GM12878 (cell line): ENCODE data around the gene SFXN1. TPM values are rescaled to one million over a fixed set of nuclear protein-coding genes. Genes with fewer than 3 reads are reported as not detected.

Experiments
- ATAC-seq: fragments of 200-7000 bp; cut with Tn5 transposase; 3 replicates; pipeline ENCODE4 v1.9.1; 2020; ENCODE audit warnings: mild to moderate bottlenecking, moderate library complexity
- BruUV-seq: library from RNA; stranded (reverse); fragments of 400-500 nt; replicated peaks from 2 replicates; lab custom pipeline; 2021; lab: Mats Ljungman, UMichigan
- CTCF ChIA-PET: fragments of 300-600 bp; sonication (Branson Sonifier 250); formaldehyde crosslinking; extraction: SDS; loops from one replicate; lab custom pipeline; 2021; ENCODE audit warnings: inconsistent platforms; lab: Yijun Ruan, JAX
- POLR2A ChIA-PET: fragments of 350-600 bp; formaldehyde crosslinking; extraction: SDS; loops from one replicate; lab custom pipeline; 2021; ENCODE audit warnings: inconsistent platforms; lab: Charles Lee
- RAD21 ChIA-PET: fragments of 300-600 bp; sonication (Branson Sonifier 250); formaldehyde crosslinking; loops from one replicate; lab custom pipeline; 2023; ENCODE audit warnings: antibody characterized with exemption; ENCODE audit not compliant: unreplicated experiment; lab: Charles Lee
- SMC1A ChIA-PET: fragments of 300-600 bp; sonication (Branson Sonifier 250); formaldehyde crosslinking; loops from one replicate; lab custom pipeline; 2023; ENCODE audit not compliant: unreplicated experiment, uncharacterized antibody; lab: Charles Lee
- DNase-seq: peaks from one replicate; pipeline ENCODE4 v3.0.0-alpha.2; 2011; ENCODE audit warnings: low read depth, low spot score
- FAIRE-seq: peaks from 3 replicates; lab custom pipeline; 2011; peaks lifted over from hg19 to GRCh38; lab: Jason Lieb, UNC
- H2AFZ ChIP-seq: 2 replicates; pipeline ENCODE4 v1.6.0; 2011; ENCODE audit warnings: low read depth, low read length, control low read depth; ENCODE audit not compliant: control insufficient read depth
- H3K27ac ChIP-seq: 2 replicates; pipeline ENCODE4 v1.5.1; 2011; ENCODE audit warnings: control low read depth; ENCODE audit not compliant: control insufficient read depth, insufficient read depth
- H3K27me3 ChIP-seq, 2 experiments: replicated peaks in 1 of 2; 2 replicates each; pipeline versions ENCODE4 v1.6.0 to v1.6.1; 2011; ENCODE audit warnings: low read length in 1 of 2; ENCODE audit not compliant: control insufficient read depth in 2 of 2, insufficient read depth in 2 of 2
- H3K36me3 ChIP-seq, 2 experiments: 2 replicates each; pipeline ENCODE4 v1.5.1; 2011; ENCODE audit warnings: low read length in 1 of 2; ENCODE audit not compliant: control insufficient read depth in 2 of 2, insufficient read depth in 2 of 2
- H3K4me1 ChIP-seq: 2 replicates; pipeline ENCODE4 v1.6.1; 2011; ENCODE audit warnings: mild to moderate bottlenecking, low read length, moderate library complexity, mixed read lengths; ENCODE audit not compliant: control insufficient read depth, insufficient read depth
- H3K4me2 ChIP-seq: 2 replicates; pipeline ENCODE4 v1.6.0; 2011; ENCODE audit warnings: control low read depth; ENCODE audit not compliant: control insufficient read depth, insufficient read depth
- H3K4me3 ChIP-seq: fragments of 200-600 bp; sonication (generic); 2 replicates; pipeline ENCODE4 v1.5.1; 2016
- H3K79me2 ChIP-seq: 2 replicates; pipeline ENCODE4 v1.6.0; 2011; ENCODE audit warnings: low read length; ENCODE audit not compliant: control insufficient read depth, insufficient read depth
- H3K9ac ChIP-seq: 2 replicates; pipeline ENCODE4 v1.8.0; 2011; ENCODE audit warnings: low read length, control low read depth, mixed read lengths; ENCODE audit not compliant: control insufficient read depth, insufficient read depth
- H3K9me3 ChIP-seq: replicated peaks from 3 replicates; pipeline ENCODE4 v1.5.1; 2011; ENCODE audit warnings: mild to moderate bottlenecking, low read length; ENCODE audit not compliant: control insufficient read depth, insufficient read depth
- H4K20me1 ChIP-seq: 2 replicates; pipeline ENCODE4 v1.6.0; 2011; ENCODE audit not compliant: control insufficient read depth, insufficient read depth
- BHLHE40 ChIP-seq, 2 experiments: fragments of 450-650 bp in 1 of 2; IDR thresholded peaks; 2 replicates each; pipeline ENCODE4 v1.6.1; 2011 to 2017; ENCODE audit warnings: low read depth in 2 of 2, borderline replicate concordance in 1 of 2, improper control_type of control experiment in 1 of 2, low read length in 1 of 2, mild to moderate bottlenecking in 1 of 2
- CEBPB ChIP-seq, 2 experiments: fragments of 150-350 bp in 1 of 2; IDR thresholded peaks; 2 replicates each; pipeline ENCODE4 v1.6.1; 2012 to 2014; ENCODE audit warnings: low read depth in 2 of 2, low read length in 2 of 2, borderline replicate concordance in 1 of 2, inconsistent platforms in 1 of 2
- EZH2 ChIP-seq: IDR thresholded peaks from 2 replicates; pipeline ENCODE4 v1.6.1; 2012; ENCODE audit warnings: low read depth, mild to moderate bottlenecking, control low read depth, inconsistent platforms, low read length, borderline replicate concordance; ENCODE audit not compliant: control insufficient read depth
- GATAD2B ChIP-seq: fragments of 450-650 bp; conservative IDR thresholded peaks from 2 replicates; pipeline ENCODE4 v1.6.1; 2017; ENCODE audit warnings: low read depth, mild to moderate bottlenecking, moderate library complexity
- HDAC6 ChIP-seq: fragments of 200-600 bp; sonication (generic); IDR thresholded peaks from one replicate; pipeline ENCODE4 v1.8.0; 2017; ENCODE audit warnings: antibody characterized with exemption; ENCODE audit not compliant: unreplicated experiment
- KAT2A ChIP-seq: conservative IDR thresholded peaks from 2 replicates; pipeline ENCODE4 v1.6.1; 2011; ENCODE audit warnings: low read depth, low read length; ENCODE audit not compliant: control insufficient read depth
- MYC ChIP-seq: IDR thresholded peaks from 2 replicates; pipeline ENCODE4 v1.6.1; 2011; ENCODE audit warnings: mild to moderate bottlenecking, low read length, moderate library complexity, inconsistent platforms; ENCODE audit not compliant: insufficient read depth, insufficient replicate concordance, insufficient read length, severe bottlenecking
- RUNX3 ChIP-seq: IDR thresholded peaks from 2 replicates; pipeline ENCODE4 v1.6.1; 2012; ENCODE audit warnings: low read length, inconsistent platforms
- SMAD5 ChIP-seq: IDR thresholded peaks from 2 replicates; pipeline ENCODE4 v1.6.1; 2016; ENCODE audit warnings: antibody characterized with exemption, low read depth
- SMARCA5 ChIP-seq: fragments of 450-650 bp; IDR thresholded peaks from 2 replicates; pipeline ENCODE4 v1.6.1; 2017; ENCODE audit warnings: mild to moderate bottlenecking
- SREBF2 ChIP-seq: IDR thresholded peaks from 2 replicates; pipeline ENCODE4 v1.6.1; 2012; ENCODE audit warnings: mild to moderate bottlenecking, low read length
- ZNF622 ChIP-seq: fragments of 450-650 bp; IDR thresholded peaks from 2 replicates; pipeline ENCODE4 v1.6.1; 2017; ENCODE audit warnings: mild to moderate bottlenecking, inconsistent platforms
- WGBS: methylation state at CpG from one replicate; pipeline ENCODE4 v1.1.6; 2016; ENCODE audit warnings: low lambda C conversion rate; ENCODE audit not compliant: insufficient replicate concordance, insufficient coverage; ENCODE audit errors: missing lambda C conversion rate; 5-methylcytosine and 5-hydroxymethylcytosine counted together
- in situ Hi-C: fragments of 300-500 bp; cut with MboI; formaldehyde crosslinking; loops from 9 replicates; pipeline ENCODE4 v1.14.3; 2018; ENCODE audit warnings: mixed read lengths
- intact Hi-C: fragments of 100-400 bp; cut with micrococcal nuclease; formaldehyde crosslinking; loops from one replicate; pipeline ENCODE4 v1.14.2; 2022; ENCODE audit not compliant: unreplicated experiment
- polyA plus RNA-seq, 11 experiments: library from polyadenylated mRNA; depleted of rRNA in 4 of 11; unstranded in 6 of 11; stranded (reverse) in 5 of 11; fragments of >200 nt; fragmentation: Nextera tagmentation in 4 of 11; fragmentation: Illumina TruSeq in 1 of 11; extraction: Ambion mirVana in 4 of 11; extraction: Trizol in 1 of 11; gene quantifications; 1 replicate in 1 of 11; 2 replicates in 10 of 11; pipeline versions ENCODE4 v1.2.1 to v1.2.3, GENCODE V29; 2011 to 2016; ENCODE audit warnings: inconsistent platforms in 2 of 11, missing spikeins in 2 of 11, low read depth in 1 of 11
- total RNA-seq, 4 experiments: library from RNA; depleted of rRNA in 3 of 4; stranded (reverse); fragments of >200 nt in 3 of 4; fragmentation: Illumina TruSeq in 1 of 4; extraction: Trizol in 1 of 4; gene quantifications; 2 replicates each; pipeline versions ENCODE4 v1.2.1 to v1.2.3, GENCODE V29; 2013 to 2021
- TF ChIP-seq, protein P1 (sequence below): fragments of 450-650 bp; IDR thresholded peaks from 2 replicates; pipeline ENCODE4 v1.6.1; 2017; ENCODE audit warnings: mild to moderate bottlenecking
- TF ChIP-seq, protein P2 (sequence below): fragments of 450-650 bp; conservative IDR thresholded peaks from 2 replicates; pipeline ENCODE4 v1.6.1; 2017; ENCODE audit warnings: mild to moderate bottlenecking, moderate library complexity

SFXN1 gene
- total and polyA plus RNA-seq, 10 of the 15 experiments (the other 5 are each of a cell fraction or from before 2014, with no cell fraction given), result 18.0 to 248 (median 103) TPM

DNA sequence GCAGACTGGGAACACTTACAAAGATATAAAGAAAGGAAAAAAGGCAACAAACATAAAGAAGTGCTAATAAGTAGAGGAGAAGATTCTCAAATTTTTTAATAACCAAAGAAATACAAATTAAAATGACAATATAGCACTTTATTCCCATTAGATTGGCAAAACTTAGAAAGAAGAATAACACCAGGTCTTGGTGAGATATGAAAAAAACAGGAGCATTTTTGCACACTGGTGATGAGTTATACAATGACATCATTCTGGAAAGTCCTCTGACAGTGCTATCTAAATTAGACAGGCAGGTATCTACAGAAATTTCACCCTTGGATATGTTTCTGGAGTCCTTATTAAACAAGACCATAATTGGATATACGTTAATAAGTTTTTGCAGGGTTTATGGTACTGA, 9.5 kb upstream of the SFXN1 start:
- ChIA-PET CTCF (no interaction called here), POLR2A (no interaction called here), RAD21 (interaction anchor here (1.1 kb wide), 1 partner anchor 9 kb away, joined by 3 read pairs; the partner anchor contains the start of gene SFXN1), SMC1A (no interaction called here)
- Histone ChIP-seq H3K79me2 (no peaks in the 10 kb centered on the region), H4K20me1 (no peaks in the 10 kb centered on the region), H3K36me3 (no peaks in the 10 kb centered on the region), H3K4me1 (no peaks in the 10 kb centered on the region), H3K4me3 (no peak overlapping the region), H3K27ac (no peak overlapping the region), H3K27me3 (no peaks in the 10 kb centered on the region; a peak in 1 of 4 replicates), H3K9ac (no peak overlapping the region), H2AFZ (no peak overlapping the region), H3K9me3 (no peaks in the 10 kb centered on the region), H3K4me2 (no peak overlapping the region)
- intact Hi-C loops, result no loop called here
- FAIRE-seq, result no peak
- no peak for TF ChIP-seq GATAD2B
- no peak for TF ChIP-seq CEBPB (IDR thresholded peaks at IDR 0.05; ENCODE audit: borderline replicate concordance in 1 of 2, low read depth in 2 of 2, low read length in 2 of 2)
- no peak for TF ChIP-seq SREBF2
- TF ChIP-seq SMAD5, result no peak
- TF ChIP-seq RUNX3, result no peak
- no peak for TF ChIP-seq HDAC6
- TF ChIP-seq, protein P1, sequence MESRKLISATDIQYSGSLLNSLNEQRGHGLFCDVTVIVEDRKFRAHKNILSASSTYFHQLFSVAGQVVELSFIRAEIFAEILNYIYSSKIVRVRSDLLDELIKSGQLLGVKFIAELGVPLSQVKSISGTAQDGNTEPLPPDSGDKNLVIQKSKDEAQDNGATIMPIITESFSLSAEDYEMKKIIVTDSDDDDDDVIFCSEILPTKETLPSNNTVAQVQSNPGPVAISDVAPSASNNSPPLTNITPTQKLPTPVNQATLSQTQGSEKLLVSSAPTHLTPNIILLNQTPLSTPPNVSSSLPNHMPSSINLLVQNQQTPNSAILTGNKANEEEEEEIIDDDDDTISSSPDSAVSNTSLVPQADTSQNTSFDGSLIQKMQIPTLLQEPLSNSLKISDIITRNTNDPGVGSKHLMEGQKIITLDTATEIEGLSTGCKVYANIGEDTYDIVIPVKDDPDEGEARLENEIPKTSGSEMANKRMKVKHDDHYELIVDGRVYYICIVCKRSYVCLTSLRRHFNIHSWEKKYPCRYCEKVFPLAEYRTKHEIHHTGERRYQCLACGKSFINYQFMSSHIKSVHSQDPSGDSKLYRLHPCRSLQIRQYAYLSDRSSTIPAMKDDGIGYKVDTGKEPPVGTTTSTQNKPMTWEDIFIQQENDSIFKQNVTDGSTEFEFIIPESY, result no peak
- no peak for TF ChIP-seq EZH2
- TF ChIP-seq, protein P2, sequence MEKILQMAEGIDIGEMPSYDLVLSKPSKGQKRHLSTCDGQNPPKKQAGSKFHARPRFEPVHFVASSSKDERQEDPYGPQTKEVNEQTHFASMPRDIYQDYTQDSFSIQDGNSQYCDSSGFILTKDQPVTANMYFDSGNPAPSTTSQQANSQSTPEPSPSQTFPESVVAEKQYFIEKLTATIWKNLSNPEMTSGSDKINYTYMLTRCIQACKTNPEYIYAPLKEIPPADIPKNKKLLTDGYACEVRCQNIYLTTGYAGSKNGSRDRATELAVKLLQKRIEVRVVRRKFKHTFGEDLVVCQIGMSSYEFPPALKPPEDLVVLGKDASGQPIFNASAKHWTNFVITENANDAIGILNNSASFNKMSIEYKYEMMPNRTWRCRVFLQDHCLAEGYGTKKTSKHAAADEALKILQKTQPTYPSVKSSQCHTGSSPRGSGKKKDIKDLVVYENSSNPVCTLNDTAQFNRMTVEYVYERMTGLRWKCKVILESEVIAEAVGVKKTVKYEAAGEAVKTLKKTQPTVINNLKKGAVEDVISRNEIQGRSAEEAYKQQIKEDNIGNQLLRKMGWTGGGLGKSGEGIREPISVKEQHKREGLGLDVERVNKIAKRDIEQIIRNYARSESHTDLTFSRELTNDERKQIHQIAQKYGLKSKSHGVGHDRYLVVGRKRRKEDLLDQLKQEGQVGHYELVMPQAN, result no peak
- TF ChIP-seq KAT2A, result no peak
- TF ChIP-seq ZNF622, result no peak
- TF ChIP-seq BHLHE40 (IDR thresholded peaks at IDR 0.05; ENCODE audit: borderline replicate concordance in 1 of 2, low read depth in 2 of 2, low read length in 1 of 2), result no peak
- TF ChIP-seq MYC, result no peak
- TF ChIP-seq SMARCA5, result no peak
- DNase-seq, result no peak
- no peak for ATAC-seq
- 0% methylated on average over 1 of the region's 1 CpG for WGBS
- in situ Hi-C loops, result no loop called here
- no TSS peak for BruUV-seq
